ENCODE measurements around the gene BCAS3. TPM values are rescaled to one million over a fixed set of nuclear protein-coding genes. Genes with fewer than 3 reads are reported as not detected.

The BCAS3 gene
- total RNA-seq, 1 experiment from 2014 or later: 14.3 TPM

- 0 out of 2 replicates have a peak, but pooled peaks cover 3% of the 10 kb centered on the region for H3K4me1 ChIP-seq (replicated peaks)
- no peaks in the 10 kb centered on the region; the same call in 1 of the 2 replicates for H3K9me3 ChIP-seq (replicated peaks)
- H3K27ac ChIP-seq: no peak overlapping the region
- no peaks in the 10 kb centered on the region for H3K36me3 ChIP-seq
- no peaks in the 10 kb centered on the region for H3K27me3 ChIP-seq (replicated peaks)
- no peak overlapping the region for H3K4me3 ChIP-seq
- DNase-seq (ENCODE audit: low read depth in 1 of 2, low spot score in 2 of 2): no peak
Observed at GRCh38 chr17:61362396-61362795, 684.7 kb downstream of the BCAS3 start.

- DNase-seq (ENCODE audit: low read depth in 1 of 2, low spot score in 2 of 2): no peak
- Histone ChIP-seq H3K9me3 (replicated peaks) (no peaks in the 10 kb centered on the region; the same call in 1 of the 2 replicates), H3K4me3 (no peak overlapping the region), H3K4me1 (replicated peaks) (0 out of 2 replicates have a peak, but pooled peaks cover 3% of the 10 kb centered on the region), H3K27me3 (replicated peaks) (no peaks in the 10 kb centered on the region), H3K36me3 (no peaks in the 10 kb centered on the region), H3K27ac (no peak overlapping the region)
Observed at GRCh38 chr17:61362852-61363600, 685.4 kb downstream of the BCAS3 start.

DNA sequence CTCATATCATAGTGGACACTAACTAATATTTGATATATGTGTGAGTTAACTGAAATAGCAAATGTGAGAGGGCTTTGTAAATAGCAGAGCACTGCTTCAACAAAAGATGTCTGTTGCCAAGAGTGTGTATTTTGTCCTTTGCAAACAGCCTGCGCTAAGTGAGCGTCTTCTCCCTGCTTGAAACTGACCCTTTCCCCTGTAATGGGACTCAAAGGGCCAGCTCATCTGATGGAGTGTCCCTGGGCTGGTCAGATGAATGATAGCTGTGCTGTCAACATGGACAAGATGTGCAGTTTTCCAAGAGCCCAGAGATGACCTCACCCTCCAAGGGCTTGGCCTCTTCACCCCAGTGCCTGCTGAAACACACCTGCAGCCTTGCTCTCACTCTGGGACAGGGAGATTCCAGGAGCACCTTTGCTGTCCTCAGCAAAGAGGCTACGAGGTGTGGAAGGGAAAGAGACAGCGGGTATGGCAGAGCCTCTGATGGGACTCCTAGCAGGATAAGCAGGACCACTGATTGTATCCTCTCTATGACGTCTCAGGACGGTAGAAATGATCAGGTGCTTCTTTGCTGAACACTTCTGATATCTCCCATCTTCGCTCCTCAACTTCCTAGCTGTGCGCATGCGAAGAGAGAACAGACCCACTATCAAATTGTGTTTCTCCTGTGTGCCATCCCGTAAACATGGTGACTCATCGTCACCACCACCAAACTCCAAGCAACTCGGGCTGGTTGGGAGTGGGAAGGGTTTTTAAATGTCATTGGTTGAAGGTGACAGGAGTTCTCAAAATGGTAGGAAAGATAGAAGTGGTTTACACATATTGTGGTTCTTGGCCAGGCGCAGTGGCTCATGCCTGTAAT is 686.2 kb downstream of the BCAS3 start:
- H3K9me3 ChIP-seq (replicated peaks): no peaks in the 10 kb centered on the region; the same call in 1 of the 2 replicates
- no peak overlapping the region for H3K27ac ChIP-seq
- no peak overlapping the region for H3K4me3 ChIP-seq
- 0 out of 2 replicates have a peak, but pooled peaks cover 3% of the 10 kb centered on the region for H3K4me1 ChIP-seq (replicated peaks)
- DNase-seq (ENCODE audit: low read depth in 1 of 2, low spot score in 2 of 2): no peak
- H3K36me3 ChIP-seq: no peaks in the 10 kb centered on the region
- H3K27me3 ChIP-seq (replicated peaks): no peaks in the 10 kb centered on the region

GRCh38 chr17:61364463-61364846 is 686.8 kb downstream of the BCAS3 start:
- H3K27ac ChIP-seq: no peak overlapping the region
- 0 out of 2 replicates have a peak, but pooled peaks cover 3% of the 10 kb centered on the region for H3K4me1 ChIP-seq (replicated peaks)
- no peaks in the 10 kb centered on the region for H3K36me3 ChIP-seq
- no peaks in the 10 kb centered on the region for H3K27me3 ChIP-seq (replicated peaks)
- no peaks in the 10 kb centered on the region; the same call in 1 of the 2 replicates for H3K9me3 ChIP-seq (replicated peaks)
- no peak overlapping the region for H3K4me3 ChIP-seq
- DNase-seq (ENCODE audit: low read depth in 1 of 2, low spot score in 2 of 2): no peak

DNA sequence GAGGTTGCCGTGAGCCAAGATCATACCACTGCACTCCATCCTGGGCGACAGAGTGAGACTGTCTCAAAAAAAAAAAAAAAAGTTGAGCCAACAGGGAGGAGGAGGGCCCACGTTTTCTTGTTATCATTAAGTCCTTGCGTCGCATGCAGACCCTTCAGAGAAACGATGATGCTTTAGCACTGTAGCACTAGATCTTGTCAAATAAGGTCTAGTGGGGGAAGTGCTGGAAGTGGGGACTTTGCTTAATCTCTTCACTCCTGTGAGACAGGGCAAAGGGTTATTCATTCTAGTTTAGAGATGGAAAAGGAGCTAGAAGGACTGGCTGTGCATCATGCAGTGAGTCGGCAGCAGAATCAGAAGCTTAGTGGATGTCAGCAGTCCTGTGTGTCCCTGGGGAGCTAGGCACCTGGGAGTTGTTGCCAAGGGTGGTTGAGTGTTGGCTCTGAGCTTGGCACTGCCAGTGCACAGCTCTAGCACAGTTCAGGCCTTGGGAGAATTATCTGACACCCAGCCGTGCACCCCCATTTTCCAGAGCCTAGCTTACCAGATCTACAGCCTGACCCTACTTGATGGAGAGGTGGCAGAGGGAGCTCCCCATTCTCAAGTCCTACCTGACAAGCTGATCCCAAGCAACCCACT is 688.5 kb downstream of the BCAS3 start:
- no peaks in the 10 kb centered on the region for H3K27me3 ChIP-seq (replicated peaks)
- no peak overlapping the region for H3K27ac ChIP-seq

DNA sequence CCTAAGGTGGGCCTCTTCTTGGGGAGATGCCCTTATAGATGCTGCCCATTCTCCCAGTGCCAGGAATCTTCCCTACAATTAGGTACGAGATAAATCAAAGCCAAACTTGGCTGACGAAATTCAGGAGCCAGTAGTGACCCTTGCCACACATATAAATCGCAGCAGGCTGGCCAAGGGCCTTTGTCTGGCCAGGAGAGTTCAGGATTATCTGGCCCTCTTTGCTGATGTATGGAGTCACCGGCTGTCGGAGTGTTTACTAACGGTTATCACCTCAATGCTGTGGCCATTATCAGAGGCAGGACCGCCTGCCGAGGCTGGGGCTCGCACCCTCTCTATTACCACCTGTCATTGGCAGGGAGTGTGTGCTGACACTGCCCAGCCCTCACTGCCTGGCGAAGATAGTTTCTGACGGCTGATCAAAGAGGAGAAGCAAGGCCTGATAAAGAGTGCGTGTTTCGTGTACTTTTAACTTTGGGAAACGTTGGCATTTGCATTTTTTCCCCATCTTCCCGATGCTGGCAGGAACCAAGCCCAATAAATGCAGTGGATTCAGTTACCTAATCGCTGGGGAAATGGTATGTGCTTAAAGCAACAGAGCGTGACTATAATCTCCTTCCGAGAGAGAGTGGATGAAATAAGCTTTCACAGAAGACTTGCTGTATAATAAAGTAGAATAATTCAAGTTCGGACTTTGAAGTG is 689.2 kb downstream of the BCAS3 start:
- Histone ChIP-seq H3K9me3 (replicated peaks) (no peaks in the 10 kb centered on the region; the same call in 1 of the 2 replicates), H3K27ac (no peak overlapping the region), H3K27me3 (replicated peaks) (no peaks in the 10 kb centered on the region), H3K4me3 (no peak overlapping the region), H3K36me3 (no peaks in the 10 kb centered on the region), H3K4me1 (replicated peaks) (no peaks in the 10 kb centered on the region)
- no peak for DNase-seq (ENCODE audit: low read depth in 1 of 2, low spot score in 2 of 2)

More for the DNA sequence above, 688.5 kb downstream of the BCAS3 start:
- Histone ChIP-seq H3K4me1 (replicated peaks) (no peaks in the 10 kb centered on the region), H3K9me3 (replicated peaks) (no peaks in the 10 kb centered on the region; the same call in 1 of the 2 replicates), H3K4me3 (no peak overlapping the region), H3K36me3 (no peaks in the 10 kb centered on the region)
- DNase-seq (ENCODE audit: low read depth in 1 of 2, low spot score in 2 of 2): no peak

DNA sequence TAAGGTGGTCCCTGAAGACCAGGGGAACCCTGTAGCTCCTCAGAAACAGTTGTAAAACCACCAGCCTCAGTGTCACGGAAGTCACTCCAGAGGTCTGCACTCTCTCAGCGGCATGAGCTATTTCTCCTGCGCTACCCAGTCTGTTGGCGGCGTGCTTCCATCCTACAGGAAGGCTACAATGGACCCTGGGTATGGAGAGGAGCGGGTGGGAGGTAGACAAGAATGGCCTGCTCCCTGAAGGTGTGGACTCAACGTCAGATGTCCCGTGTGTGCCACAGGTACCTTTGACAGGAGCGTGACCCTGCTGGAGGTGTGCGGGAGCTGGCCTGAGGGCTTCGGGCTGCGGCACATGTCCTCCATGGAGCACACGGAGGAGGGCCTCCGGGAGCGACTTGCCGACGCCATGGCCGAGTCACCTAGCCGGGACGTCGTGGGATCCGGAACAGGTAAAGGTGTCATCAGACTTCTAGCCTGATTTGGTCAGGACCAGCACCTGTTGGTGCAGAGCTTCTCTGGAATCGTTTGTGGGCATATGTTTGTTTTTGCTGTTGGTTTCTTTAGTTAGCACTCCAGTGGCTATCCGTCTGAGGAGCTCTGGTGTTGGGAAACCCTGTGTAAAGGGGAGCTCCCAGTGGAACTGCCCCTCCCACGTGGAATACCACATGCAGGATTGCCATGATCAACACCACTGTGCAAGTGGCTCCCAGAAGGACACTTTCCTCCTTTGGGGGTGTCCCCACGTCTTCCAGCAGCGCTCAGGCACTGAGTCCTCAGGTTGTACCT is 690.6 kb downstream of the BCAS3 start:
- DNase-seq (ENCODE audit: low read depth in 1 of 2, low spot score in 2 of 2): no peak
- no peaks in the 10 kb centered on the region for H3K36me3 ChIP-seq
- no peaks in the 10 kb centered on the region for H3K4me1 ChIP-seq (replicated peaks)
- no peak overlapping the region for H3K4me3 ChIP-seq
- no peaks in the 10 kb centered on the region for H3K27me3 ChIP-seq (replicated peaks)
- H3K27ac ChIP-seq: no peak overlapping the region
- H3K9me3 ChIP-seq (replicated peaks): no peaks in the 10 kb centered on the region

- Histone ChIP-seq H3K36me3 (no peaks in the 10 kb centered on the region), H3K9me3 (replicated peaks) (no peaks in the 10 kb centered on the region), H3K4me1 (replicated peaks) (no peaks in the 10 kb centered on the region), H3K27me3 (replicated peaks) (no peaks in the 10 kb centered on the region), H3K27ac (no peak overlapping the region), H3K4me3 (no peak overlapping the region)
- DNase-seq (ENCODE audit: low read depth in 1 of 2, low spot score in 2 of 2): no peak
Observed at GRCh38 chr17:61368832-61369450, 691.3 kb downstream of the BCAS3 start.

DNA sequence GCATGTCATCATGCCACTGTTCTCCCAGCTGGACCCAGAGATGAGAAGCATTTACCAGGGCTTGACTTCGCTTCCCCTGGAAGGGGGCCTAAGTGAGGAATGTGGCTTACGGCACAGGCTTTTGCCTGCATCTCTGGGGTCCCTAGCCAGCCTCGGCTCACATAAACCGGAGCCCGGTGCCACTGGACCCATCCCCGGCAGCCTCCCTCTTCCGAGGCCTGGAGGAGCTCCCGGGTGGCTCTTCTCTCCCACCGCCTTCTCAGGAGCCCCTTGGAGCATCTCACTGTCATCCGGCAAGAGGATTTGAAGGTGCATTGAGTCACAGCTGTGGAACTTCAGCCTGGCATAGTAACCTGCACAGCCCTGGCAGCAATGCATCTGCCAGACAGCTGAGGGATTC is 692.1 kb downstream of the BCAS3 start:
- H3K27ac ChIP-seq: no peak overlapping the region
- DNase-seq (ENCODE audit: low read depth in 1 of 2, low spot score in 2 of 2): no peak
- H3K9me3 ChIP-seq (replicated peaks): no peaks in the 10 kb centered on the region
- H3K4me1 ChIP-seq (replicated peaks): no peaks in the 10 kb centered on the region
- no peaks in the 10 kb centered on the region for H3K36me3 ChIP-seq
- H3K27me3 ChIP-seq (replicated peaks): no peaks in the 10 kb centered on the region
- H3K4me3 ChIP-seq: no peak overlapping the region

DNA sequence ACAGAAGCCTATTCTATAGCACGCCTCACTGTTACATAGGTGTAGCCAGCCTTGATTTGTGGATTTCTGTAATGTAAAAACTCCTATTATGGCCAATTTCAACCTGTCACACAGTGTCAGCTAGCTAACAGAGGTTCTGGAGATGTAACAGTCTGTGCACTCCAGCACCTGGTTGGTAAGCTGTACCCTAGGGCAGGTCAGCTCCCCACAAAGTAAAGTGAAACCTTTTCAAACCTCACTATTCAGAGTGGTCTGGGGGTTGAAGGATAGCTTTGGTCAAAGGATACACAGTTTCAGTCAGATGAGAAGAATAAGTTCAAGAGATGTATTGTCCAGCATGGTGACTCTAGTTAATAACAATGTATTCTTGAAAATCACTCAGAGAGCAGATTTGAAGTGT is 693.5 kb downstream of the BCAS3 start:
- Histone ChIP-seq H3K36me3 (no peaks in the 10 kb centered on the region), H3K9me3 (replicated peaks) (no peaks in the 10 kb centered on the region; the same call in 1 of the 2 replicates), H3K4me1 (replicated peaks) (no peaks in the 10 kb centered on the region), H3K4me3 (no peak overlapping the region), H3K27me3 (replicated peaks) (no peaks in the 10 kb centered on the region), H3K27ac (no peak overlapping the region)
- no peak for DNase-seq (ENCODE audit: low read depth in 1 of 2, low spot score in 2 of 2)

DNA sequence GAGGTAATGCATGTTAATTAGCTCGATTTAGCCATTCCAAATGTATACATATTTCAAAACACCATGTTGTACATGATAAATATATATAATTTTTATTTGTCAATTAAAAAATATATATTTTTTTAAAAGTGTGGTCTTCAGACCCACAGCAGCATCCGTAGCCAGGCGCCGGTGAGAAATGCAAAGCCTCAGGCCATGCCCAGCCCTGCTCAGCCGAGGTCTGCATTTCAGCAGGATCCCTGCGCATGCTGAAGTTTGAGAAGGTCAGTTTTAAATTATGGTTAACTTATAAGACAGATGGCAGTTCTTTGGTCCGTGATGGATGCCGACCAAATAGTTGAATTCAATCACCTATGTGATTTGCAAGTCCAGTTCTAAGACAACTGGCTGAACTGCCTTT is 694.0 kb downstream of the BCAS3 start:
- no peak overlapping the region for H3K4me3 ChIP-seq
- no peaks in the 10 kb centered on the region for H3K27me3 ChIP-seq (replicated peaks)
- H3K36me3 ChIP-seq: no peaks in the 10 kb centered on the region
- H3K27ac ChIP-seq: no peak overlapping the region
- H3K4me1 ChIP-seq (replicated peaks): no peaks in the 10 kb centered on the region
- DNase-seq (ENCODE audit: low read depth in 1 of 2, low spot score in 2 of 2): no peak
- H3K9me3 ChIP-seq (replicated peaks): no peaks in the 10 kb centered on the region; the same call in 1 of the 2 replicates

DNA sequence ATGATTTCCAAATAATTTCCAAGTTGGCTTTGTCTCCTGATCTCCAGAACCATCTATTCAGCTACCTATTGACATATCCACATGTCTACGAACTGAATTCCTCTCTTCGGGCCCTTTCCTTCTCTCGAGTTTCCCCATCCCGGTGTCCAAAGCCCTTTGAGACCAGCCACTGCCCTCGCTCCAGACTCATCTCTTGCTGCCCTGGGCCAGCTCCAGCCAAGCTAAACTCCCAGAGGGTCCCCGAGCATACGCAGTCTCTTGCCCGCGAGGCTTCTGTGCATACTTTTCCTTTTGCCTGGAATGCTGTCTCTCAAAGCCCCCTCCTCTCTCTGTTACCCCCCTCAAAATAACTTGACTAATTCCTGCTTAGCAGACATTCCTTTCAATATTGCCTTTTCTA is 694.8 kb downstream of the BCAS3 start:
- no peak overlapping the region for H3K4me3 ChIP-seq
- no peaks in the 10 kb centered on the region for H3K36me3 ChIP-seq
- H3K27ac ChIP-seq: no peak overlapping the region
- H3K27me3 ChIP-seq (replicated peaks): no peaks in the 10 kb centered on the region
- no peak for DNase-seq (ENCODE audit: low read depth in 1 of 2, low spot score in 2 of 2)
- no peaks in the 10 kb centered on the region; the same call in 1 of the 2 replicates for H3K9me3 ChIP-seq (replicated peaks)
- H3K4me1 ChIP-seq (replicated peaks): no peaks in the 10 kb centered on the region

Data from SJSA1 (cell line).